IMR-90 (cell line): ENCODE measurements around the gene LARP4B. TPM values are rescaled to one million over a fixed set of nuclear protein-coding genes. Genes with fewer than 3 reads are reported as not detected.

ENCODE experiments used
- ATAC-seq: fragments of 200-7000 bp; cut with Tn5 transposase; 2 replicates; pipeline ENCODE4 v1.9.1; 2020; ENCODE audit warnings: low read depth, mild to moderate bottlenecking, moderate library complexity
- BruUV-seq: library from RNA; stranded (reverse); fragments of 400-500 nt; replicated peaks from 2 replicates; lab custom pipeline; 2021; lab: Mats Ljungman, UMichigan
- CTCF ChIA-PET: fragments of 300-600 bp; formaldehyde crosslinking; extraction: SDS; loops from one replicate; lab custom pipeline; 2021; ENCODE audit warnings: antibody characterized with exemption; lab: Yijun Ruan, JAX
- POLR2A ChIA-PET: fragments of 300-600 bp; sonication (Branson Sonifier 250); formaldehyde crosslinking; loops from one replicate; lab custom pipeline; 2022; ENCODE audit warnings: antibody characterized with exemption; ENCODE audit not compliant: unreplicated experiment; lab: Charles Lee
- DNase-seq: peaks from one replicate; pipeline ENCODE4 v3.0.0; 2013
- H2AFZ ChIP-seq: replicated peaks from 2 replicates; pipeline ENCODE3; 2013; ENCODE audit warnings: low read length, mild to moderate bottlenecking; ENCODE audit not compliant: poor library complexity
- H2AK5ac ChIP-seq: 2 replicates; pipeline ENCODE4 v1.6.1; 2013; ENCODE audit warnings: low read depth, low read length, inconsistent platforms
- H2AK9ac ChIP-seq: replicated peaks from 2 replicates; pipeline ENCODE3; 2013; ENCODE audit warnings: mild to moderate bottlenecking, low read depth, low read length, moderate library complexity; ENCODE audit not compliant: poor library complexity
- H2BK120ac ChIP-seq: 2 replicates; pipeline ENCODE4 v1.6.1; 2013; ENCODE audit warnings: low read depth, low read length, inconsistent platforms
- H2BK15ac ChIP-seq: 3 replicates; pipeline ENCODE4 v1.6.1; 2013; ENCODE audit warnings: low read depth, low read length, inconsistent platforms
- H2BK20ac ChIP-seq: 2 replicates; pipeline ENCODE4 v1.6.1; 2013; ENCODE audit warnings: low read depth, mild to moderate bottlenecking, inconsistent platforms, low read length, moderate library complexity
- H2BK5ac ChIP-seq: 2 replicates; pipeline ENCODE4 v1.6.1; 2013; ENCODE audit warnings: mild to moderate bottlenecking, low read depth, low read length, inconsistent platforms; ENCODE audit not compliant: poor library complexity, severe bottlenecking
- H3K14ac ChIP-seq: replicated peaks from 2 replicates; pipeline ENCODE4 v1.6.1; 2013; ENCODE audit warnings: low read depth, low read length, inconsistent platforms
- H3K18ac ChIP-seq: 2 replicates; pipeline ENCODE4 v1.6.1; 2013; ENCODE audit warnings: low read depth, low read length, control low read depth
- H3K23ac ChIP-seq: 2 replicates; pipeline ENCODE4 v1.6.1; 2013; ENCODE audit warnings: low read depth, low read length, inconsistent platforms
- H3K27ac ChIP-seq: 2 replicates; pipeline ENCODE4 v1.5.1; 2013; ENCODE audit warnings: mild to moderate bottlenecking, control low read depth, low read length; ENCODE audit not compliant: insufficient read depth
- H3K27me3 ChIP-seq: 2 replicates; pipeline ENCODE4 v1.6.1; 2013; ENCODE audit warnings: low read length; ENCODE audit not compliant: control insufficient read depth, insufficient read depth
- H3K36me3 ChIP-seq: 2 replicates; pipeline ENCODE4 v1.6.1; 2013; ENCODE audit warnings: low read length, mixed read lengths; ENCODE audit not compliant: control insufficient read depth, insufficient read depth
- H3K4ac ChIP-seq: 2 replicates; pipeline ENCODE4 v1.6.1; 2013; ENCODE audit warnings: low read depth, low read length, inconsistent platforms
- H3K4me1 ChIP-seq: 2 replicates; pipeline ENCODE4 v1.6.1; 2013; ENCODE audit warnings: low read length, mixed read lengths; ENCODE audit not compliant: control insufficient read depth, insufficient read depth
- H3K4me2 ChIP-seq: 2 replicates; pipeline ENCODE4 v1.6.1; 2013; ENCODE audit warnings: low read depth, mild to moderate bottlenecking, control low read depth, low read length, moderate library complexity
- H3K4me3 ChIP-seq: 2 replicates; pipeline ENCODE4 v1.5.1; 2013; ENCODE audit warnings: low read depth, mild to moderate bottlenecking, control low read depth, low read length, moderate library complexity; ENCODE audit not compliant: insufficient read depth
- H3K56ac ChIP-seq: 2 replicates; pipeline ENCODE4 v1.6.1; 2013; ENCODE audit warnings: low read length, inconsistent platforms; ENCODE audit not compliant: insufficient read depth; ENCODE audit errors: extremely low read depth
- H3K79me1 ChIP-seq, 2 experiments: 2 replicates each; pipeline ENCODE4 v1.6.1; 2013; ENCODE audit warnings: low read length in 2 of 2, inconsistent platforms in 1 of 2, low read depth in 1 of 2
- H3K9ac ChIP-seq: 2 replicates; pipeline ENCODE4 v1.6.1; 2013; ENCODE audit warnings: low read depth, low read length, control low read depth
- H3K9me1 ChIP-seq: 2 replicates; pipeline ENCODE4 v1.6.1; 2013; ENCODE audit warnings: low read length, inconsistent platforms; ENCODE audit not compliant: insufficient read depth
- H3K9me3 ChIP-seq: 2 replicates; pipeline ENCODE4 v1.6.1; 2013; ENCODE audit warnings: low read length; ENCODE audit not compliant: control insufficient read depth, insufficient read depth
- H4K20me1 ChIP-seq: 2 replicates; pipeline ENCODE4 v1.6.1; 2013; ENCODE audit warnings: low read length, inconsistent platforms; ENCODE audit not compliant: insufficient read depth
- H4K5ac ChIP-seq: 2 replicates; pipeline ENCODE4 v1.6.1; 2013; ENCODE audit warnings: mild to moderate bottlenecking, low read depth, low read length, control low read depth
- H4K8ac ChIP-seq, 2 experiments: 2 replicates each; pipeline ENCODE4 v1.6.1; 2013; ENCODE audit warnings: low read depth in 2 of 2, low read length in 2 of 2, control low read depth in 1 of 2, inconsistent platforms in 1 of 2
- H4K91ac ChIP-seq: 2 replicates; pipeline ENCODE4 v1.6.1; 2013; ENCODE audit warnings: low read depth, low read length, inconsistent platforms; ENCODE audit not compliant: insufficient read depth
- BHLHE40 ChIP-seq: fragments of 150-350 bp; IDR thresholded peaks from 2 replicates; pipeline ENCODE4 v1.6.1; 2016; ENCODE audit warnings: mild to moderate bottlenecking, low read depth, low read length
- ELK1 ChIP-seq: fragments of 150-350 bp; IDR thresholded peaks from 2 replicates; pipeline ENCODE4 v1.6.1; 2016; ENCODE audit warnings: low read depth, mild to moderate bottlenecking, low read length, moderate library complexity, borderline replicate concordance
- FOS ChIP-seq: fragments of 150-350 bp; IDR thresholded peaks from 2 replicates; pipeline ENCODE4 v1.6.1; 2016; ENCODE audit warnings: low read depth, low read length
- MXI1 ChIP-seq: IDR thresholded peaks from 2 replicates; pipeline ENCODE4 v1.6.1; 2012; ENCODE audit warnings: low read depth, mild to moderate bottlenecking, low read length, moderate library complexity, borderline replicate concordance
- RAD21 ChIP-seq: IDR thresholded peaks from 2 replicates; pipeline ENCODE4 v1.6.1; 2012; ENCODE audit warnings: low read length, improper control_type of control experiment
- RCOR1 ChIP-seq: IDR thresholded peaks from 2 replicates; pipeline ENCODE4 v1.6.1; 2012; ENCODE audit warnings: mild to moderate bottlenecking, low read length, improper control_type of control experiment; ENCODE audit not compliant: insufficient replicate concordance
- USF2 ChIP-seq: fragments of 150-350 bp; IDR thresholded peaks from 2 replicates; pipeline ENCODE4 v1.6.1; 2017; ENCODE audit warnings: mild to moderate bottlenecking, antibody characterized with exemption, low read length, low read depth
- WGBS, 2 experiments: methylation state at CpG; one replicate each; pipeline versions ENCODE4 v1.1.5 to v1.1.7; 2013; ENCODE audit warnings: missing lambda C conversion rate in 2 of 2; ENCODE audit not compliant: insufficient read length in 1 of 2; ENCODE audit errors: extremely low coverage in 2 of 2; 5-methylcytosine and 5-hydroxymethylcytosine counted together
- dilution Hi-C: fragments of 300-500 bp; cut with HindIII; formaldehyde crosslinking; loops from one replicate; pipeline ENCODE4 v1.14.3; 2018; ENCODE audit warnings: low sequenced_read_pairs; ENCODE audit not compliant: unreplicated experiment
- in situ Hi-C: fragments of 300-500 bp; cut with MboI; formaldehyde crosslinking; loops from 3 replicates; pipeline ENCODE4 v1.14.3; 2019; ENCODE audit warnings: low sequenced_read_pairs, inconsistent platforms, mixed read lengths
- intact Hi-C: fragments of 100-400 bp; cut with micrococcal nuclease; formaldehyde crosslinking; loops from 2 replicates; pipeline ENCODE4 v1.10.0; 2022
- polyA plus RNA-seq, 3 experiments: library from polyadenylated mRNA; depleted of rRNA; stranded (reverse); fragments of >200 nt; gene quantifications; 2 replicates each; pipeline ENCODE4 v1.2.3, GENCODE V29; 2012; ENCODE audit warnings: low replicate concordance in 1 of 3
- total RNA-seq: library from RNA; depleted of rRNA; stranded (reverse); fragments of >200 nt; gene quantifications from 2 replicates; pipeline ENCODE4 v1.2.3, GENCODE V29; 2012

Gene LARP4B
- total and polyA plus RNA-seq, 2 of the 4 experiments (the other 2 are of a cell fraction) = 24.3 to 25.5 TPM

- no peak for TF ChIP-seq USF2
Measured at GRCh38 chr10:929960-930624, 1.4 kb downstream of the LARP4B start (continued).

- no peak overlapping the region for H2BK5ac ChIP-seq
- H3K14ac ChIP-seq = no peak overlapping the region
- H3K4me3 ChIP-seq = no peak overlapping the region
- H3K36me3 ChIP-seq = peaks cover 4% of the 10 kb centered on the region; the same call in 1 of the 2 replicates
- no peak overlapping the region for H2AK9ac ChIP-seq
- H2BK15ac ChIP-seq = no peak overlapping the region
- H2BK120ac ChIP-seq = no peak overlapping the region
- BruUV-seq = no TSS peak
- H2AK5ac ChIP-seq = no peak overlapping the region
- intact Hi-C loops (no loop called here), dilution Hi-C loops (no loop called here), in situ Hi-C loops (no loop called here)
- ATAC-seq (no peak), DNase-seq (no peak)
- ChIA-PET POLR2A (no interaction called here), CTCF (no interaction called here)
- peaks cover 0 to 34% of the 10 kb centered on the region in 2 experiments; a peak in 2 of 4 replicates for H3K79me1 ChIP-seq
- WGBS, 2 experiments = no CpG with 5 or more reads among the region's 2 CpGs
- H3K18ac ChIP-seq = no peak overlapping the region
- no peak overlapping the region for H2AFZ ChIP-seq
- H3K9me1 ChIP-seq = peaks cover 17% of the 10 kb centered on the region
- no peak overlapping the region for H3K9ac ChIP-seq
- no peak for TF ChIP-seq RAD21
- TF ChIP-seq ELK1 = no peak
- no peak for TF ChIP-seq FOS
- TF ChIP-seq USF2 = no peak
- no peak for TF ChIP-seq MXI1
- TF ChIP-seq BHLHE40 = no peak
- TF ChIP-seq RCOR1 = no peak
- H4K8ac ChIP-seq = no peak overlapping the region
- no peak overlapping the region for H3K4me2 ChIP-seq
- H3K23ac ChIP-seq = no peak overlapping the region
- peaks cover 7% of the 10 kb centered on the region for H3K4me1 ChIP-seq
- no peak overlapping the region for H3K4ac ChIP-seq
- no peaks in the 10 kb centered on the region for H3K9me3 ChIP-seq
- H4K20me1 ChIP-seq = peaks cover 84% of the 10 kb centered on the region
- no peak overlapping the region for H2BK20ac ChIP-seq
- no peak overlapping the region for H3K27ac ChIP-seq
- no peak overlapping the region for H3K56ac ChIP-seq
- no peak overlapping the region for H4K5ac ChIP-seq
- no peaks in the 10 kb centered on the region for H3K27me3 ChIP-seq
- H4K91ac ChIP-seq = no peak overlapping the region
Measured at GRCh38 chr10:927131-927530, 4.4 kb downstream of the LARP4B start.
